Upper lobe of left lung (tissue), 6 donors: ENCODE measurements around the gene VSTM2L. TPM values are rescaled to one million over a fixed set of nuclear protein-coding genes. Genes with fewer than 3 reads are reported as not detected.

Experiments used
- ATAC-seq, 2 donors: fragments of 200-7000 bp; cut with Tn5 transposase; one replicate each; pipeline ENCODE4 v1.9.1; 2022; ENCODE audit warnings: mild to moderate bottlenecking in 2 of 2, moderate library complexity in 2 of 2; ENCODE audit not compliant: low FRiP score in 2 of 2
- DNase-seq, 2 donors: peaks; one replicate each; pipeline ENCODE4 v3.0.0-alpha.2; 2019 to 2020
- H3K27ac ChIP-seq, 4 donors: fragments of 200-600 bp; sonication (generic); one replicate each; pipeline ENCODE4 v1.5.1; 2016 to 2019
- H3K27me3 ChIP-seq, 4 donors: fragments of 200-600 bp; sonication (generic); one replicate each; pipeline ENCODE4 v1.5.1; 2017 to 2019
- H3K36me3 ChIP-seq, 4 donors: fragments of 200-600 bp; sonication (generic); one replicate each; pipeline ENCODE4 v1.5.1; 2016 to 2019
- H3K4me1 ChIP-seq, 4 donors: fragments of 200-600 bp; sonication (generic); one replicate each; pipeline ENCODE4 v1.5.1; 2018 to 2019
- H3K4me3 ChIP-seq, 4 donors: fragments of 200-600 bp; sonication (generic); one replicate each; pipeline ENCODE4 v1.5.1; 2017 to 2019; ENCODE audit warnings: mild to moderate bottlenecking in 2 of 4, moderate library complexity in 1 of 4
- H3K9me3 ChIP-seq, 4 donors: fragments of 200-600 bp; sonication (generic); one replicate each; pipeline ENCODE4 v1.5.1; 2018 to 2019
- CTCF ChIP-seq, 6 experiments: fragments of 450-650 bp in 4 of 6; fragments of 200-600 bp in 2 of 6; sonication (generic) in 2 of 6; IDR thresholded peaks; one replicate each; pipeline ENCODE4 v1.5.1; 2016 to 2019; ENCODE audit warnings: antibody characterized with exemption in 6 of 6
- EP300 ChIP-seq, 4 donors: sonication (generic); formaldehyde crosslinking; IDR thresholded peaks; one replicate each; pipeline ENCODE4 v1.5.1; 2017; ENCODE audit warnings: antibody characterized with exemption in 4 of 4, control low read depth in 2 of 4
- POLR2A ChIP-seq, 4 donors: fragments of 450-650 bp; IDR thresholded peaks; one replicate each; pipeline ENCODE4 v1.5.1; 2016 to 2017; ENCODE audit warnings: antibody characterized with exemption in 4 of 4, mild to moderate bottlenecking in 2 of 4
- POLR2AphosphoS5 ChIP-seq, 2 donors: sonication (generic); formaldehyde crosslinking; IDR thresholded peaks; one replicate each; pipeline ENCODE4 v1.5.1; 2017; ENCODE audit warnings: antibody characterized with exemption in 2 of 2
- WGBS, 2 donors: methylation state at CpG; one replicate each; pipeline ENCODE4 v1.1.5; 2017 to 2018; 5-methylcytosine and 5-hydroxymethylcytosine counted together
- total RNA-seq, 6 donors: library from RNA; depleted of rRNA in 4 of 6; stranded (reverse); fragments of >200 nt in 4 of 6; gene quantifications; one replicate each; pipeline versions ENCODE4 v1.1.0 to v1.2.1, GENCODE V29; 2016 to 2021
- donor health status: DM: no; HTN: no; CAD: no; lungs with moderate emphysema.
- donor health status: DM: no; HTN: yes; CAD: no; lungs with severe emphysema.

Gene VSTM2L
- total RNA-seq, 6 donors from 2014 or later = 1.0 to 47.2 (median 24.8) TPM

GRCh38 chr20:37939701-37940560, 37.0 kb downstream of the VSTM2L start:
- no peak overlapping the region for H3K27ac ChIP-seq
- 84 to 85% methylated on average over 13 to 25 of the region's 25 CpGs for WGBS, 2 donors
- H3K9me3 ChIP-seq = no peaks in the 10 kb centered on the region
- no peaks in the 10 kb centered on the region for H3K4me1 ChIP-seq
- TF ChIP-seq POLR2A (IDR thresholded peaks at IDR 0.05) (no peak), POLR2AphosphoS5 (IDR thresholded peaks at IDR 0.05) (no peak), CTCF (IDR thresholded peaks at IDR 0.05) (no peak), EP300 (IDR thresholded peaks at IDR 0.05) (no peak)
- DNase-seq (peak in 1 of 2 donors; percentile 17), ATAC-seq (no peak)
- H3K27me3 ChIP-seq = no peaks in the 10 kb centered on the region
- H3K36me3 ChIP-seq = no peaks in the 10 kb centered on the region
- no peak overlapping the region for H3K4me3 ChIP-seq

- no peaks in the 10 kb centered on the region for H3K4me1 ChIP-seq
- 70 to 87% methylated on average over 6 of the region's 6 CpGs for WGBS, 2 donors
- no peaks in the 10 kb centered on the region for H3K9me3 ChIP-seq
- H3K27ac ChIP-seq = no peak overlapping the region
- DNase-seq = no peak
- no peaks in the 10 kb centered on the region for H3K27me3 ChIP-seq
- ATAC-seq = no peak
- TF ChIP-seq EP300 (IDR thresholded peaks at IDR 0.05) (no peak), POLR2A (IDR thresholded peaks at IDR 0.05) (no peak), CTCF (IDR thresholded peaks at IDR 0.05) (no peak), POLR2AphosphoS5 (IDR thresholded peaks at IDR 0.05) (no peak)
- H3K4me3 ChIP-seq = no peak overlapping the region
- no peaks in the 10 kb centered on the region for H3K36me3 ChIP-seq
Observed at GRCh38 chr20:37940858-37941257, 37.9 kb downstream of the VSTM2L start.

GRCh38 chr20:37941332-37941731, 38.4 kb downstream of the VSTM2L start:
- Histone ChIP-seq H3K27me3 (no peaks in the 10 kb centered on the region), H3K9me3 (no peaks in the 10 kb centered on the region), H3K4me3 (no peak overlapping the region), H3K4me1 (no peaks in the 10 kb centered on the region), H3K27ac (no peak overlapping the region), H3K36me3 (no peaks in the 10 kb centered on the region)
- ATAC-seq (no peak), DNase-seq (peak in 1 of 2 donors; percentile 14)
- 73 to 76% methylated on average over 7 to 8 of the region's 8 CpGs for WGBS, 2 donors
- TF ChIP-seq EP300 (IDR thresholded peaks at IDR 0.05) (no peak), CTCF (IDR thresholded peaks at IDR 0.05) (no peak)

- 85 to 94% methylated on average over 6 of the region's 6 CpGs for WGBS, 2 donors
- Histone ChIP-seq H3K4me3 (no peak overlapping the region), H3K27me3 (no peaks in the 10 kb centered on the region), H3K27ac (no peak overlapping the region), H3K4me1 (no peaks in the 10 kb centered on the region), H3K9me3 (no peaks in the 10 kb centered on the region), H3K36me3 (no peaks in the 10 kb centered on the region)
- DNase-seq (peak in 1 of 2 donors; percentile 1), ATAC-seq (no peak)
- TF ChIP-seq POLR2AphosphoS5 (IDR thresholded peaks at IDR 0.05) (no peak), POLR2A (IDR thresholded peaks at IDR 0.05) (no peak), CTCF (IDR thresholded peaks at IDR 0.05) (no peak), EP300 (IDR thresholded peaks at IDR 0.05) (no peak)
Observed at GRCh38 chr20:37941992-37942391, 39.1 kb downstream of the VSTM2L start.

GRCh38 chr20:37943033-37943432, 40.1 kb downstream of the VSTM2L start:
- Histone ChIP-seq H3K36me3 (no peaks in the 10 kb centered on the region), H3K4me1 (no peaks in the 10 kb centered on the region), H3K9me3 (no peaks in the 10 kb centered on the region), H3K4me3 (no peak overlapping the region), H3K27me3 (no peaks in the 10 kb centered on the region), H3K27ac (no peak overlapping the region)
- TF ChIP-seq POLR2AphosphoS5 (IDR thresholded peaks at IDR 0.05) (no peak), POLR2A (IDR thresholded peaks at IDR 0.05) (no peak), EP300 (IDR thresholded peaks at IDR 0.05) (no peak), CTCF (IDR thresholded peaks at IDR 0.05) (no peak)
- DNase-seq (peak in 1 of 2 donors; percentile 55), ATAC-seq (no peak)
- 67% methylated on average over 12 of the region's 12 CpGs for WGBS, 2 donors
